GM21390 (cell line): ENCODE results near the gene FEZF2.

Experiments
- ATAC-seq: cut with Tn5 transposase; IDR thresholded peaks from one replicate; pipeline ENCODE4 v1.9.1; 2021; ENCODE audit not compliant: unreplicated experiment

Gene FEZF2

DNA sequence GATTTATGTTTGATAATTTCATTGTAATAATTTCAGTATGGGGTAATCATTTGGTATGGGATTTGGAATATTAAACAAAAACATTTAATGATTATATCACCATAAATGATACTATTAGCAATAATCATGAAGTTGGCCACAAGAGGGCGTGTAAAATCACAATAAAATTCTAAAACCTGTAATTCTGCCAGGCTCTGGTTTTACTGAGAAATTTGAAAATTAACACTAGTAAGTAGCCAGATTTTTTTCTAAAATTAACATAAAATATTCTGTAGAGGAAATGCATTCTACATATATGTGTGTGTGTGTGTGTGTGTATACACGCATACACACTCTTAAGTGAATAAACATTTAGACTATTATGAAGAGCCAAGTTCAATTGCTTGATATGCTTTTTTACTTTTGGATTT is 40.5 kb downstream of the FEZF2 start:
- no peak for ATAC-seq

DNA sequence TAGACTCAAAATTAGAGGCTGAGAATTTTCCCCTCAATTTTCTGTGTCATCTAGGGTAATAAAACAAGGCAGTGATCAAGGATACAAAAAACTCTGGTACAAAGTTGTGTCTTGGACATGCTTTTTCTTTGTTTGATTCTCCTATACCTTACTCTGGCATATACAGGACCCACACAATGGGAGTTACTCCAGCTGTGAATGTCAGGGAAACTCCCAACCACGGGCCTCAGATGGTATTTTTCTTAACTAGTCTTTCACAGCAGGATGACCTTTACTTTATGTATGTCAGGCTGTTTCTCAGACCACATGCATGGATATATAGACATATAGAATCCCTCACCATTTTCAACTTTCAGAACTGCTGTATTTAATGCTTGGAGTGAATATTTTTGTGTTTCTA is 41.3 kb downstream of the FEZF2 start:
- ATAC-seq: no peak

DNA sequence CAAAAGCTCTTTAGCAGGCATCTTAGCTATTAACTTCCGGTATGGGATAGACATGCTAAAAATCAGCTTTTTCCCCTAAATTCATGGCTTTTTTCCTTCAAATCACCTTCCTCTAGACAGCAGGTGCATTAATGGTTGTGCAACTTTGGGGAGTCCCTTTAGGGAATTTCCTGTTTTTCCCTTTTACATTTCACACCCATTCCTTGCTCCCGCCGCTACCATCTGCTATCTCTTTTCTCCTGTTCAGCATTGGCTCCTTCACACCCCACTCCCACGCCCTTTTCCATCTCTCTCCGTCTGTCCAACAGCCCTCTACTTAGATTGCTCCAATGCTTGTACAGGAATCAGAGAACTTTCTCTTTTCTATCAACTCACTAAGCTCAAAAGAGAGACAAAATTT is 43.4 kb downstream of the FEZF2 start:
- no peak for ATAC-seq

GRCh38 chr3:62325896-62326295 is 47.5 kb downstream of the FEZF2 start:
- no peak for ATAC-seq

GRCh38 chr3:62323241-62323640 is 50.1 kb downstream of the FEZF2 start:
- no peak for ATAC-seq
